Heart left ventricle (tissue), 16 donors: Measurements from ENCODE around the gene FGF14. TPM values are rescaled to one million over a fixed set of nuclear protein-coding genes. Genes with fewer than 3 reads are reported as not detected.

ENCODE experiments used
- ATAC-seq, 4 donors: fragments of 200-7000 bp; cut with Tn5 transposase; one replicate each; pipeline ENCODE4 v1.9.1; 2020 to 2022; ENCODE audit warnings: moderate library complexity in 4 of 4, mild to moderate bottlenecking in 3 of 4, moderate number of reproducible peaks in 1 of 4
- DNase-seq, 5 donors: peaks; one replicate each; pipeline ENCODE4 v3.0.0-alpha.2; 2020
- H3K27ac ChIP-seq, 12 donors: fragments of 200-600 bp; sonication (generic) in 4 of 12; one replicate each; pipeline versions ENCODE4 v1.5.0 to v1.8.0; 2016 to 2022; ENCODE audit warnings: mild to moderate bottlenecking in 2 of 12
- H3K27me3 ChIP-seq, 9 donors: fragments of 200-600 bp; sonication (generic) in 2 of 9; one replicate each; pipeline versions ENCODE4 v1.5.1 to v1.8.0; 2016 to 2022; ENCODE audit warnings: mild to moderate bottlenecking in 3 of 9
- H3K36me3 ChIP-seq, 9 donors: fragments of 200-600 bp; sonication (generic) in 2 of 9; one replicate each; pipeline versions ENCODE4 v1.5.0 to v1.8.0; 2018 to 2022; ENCODE audit warnings: mild to moderate bottlenecking in 2 of 9
- H3K4me1 ChIP-seq, 12 donors: fragments of 200-600 bp; sonication (generic) in 4 of 12; one replicate each; pipeline versions ENCODE4 v1.5.0 to v1.8.0; 2016 to 2022; ENCODE audit warnings: mild to moderate bottlenecking in 3 of 12
- H3K4me3 ChIP-seq, 12 donors: fragments of 200-600 bp; sonication (generic) in 4 of 12; one replicate each; pipeline versions ENCODE4 v1.5.0 to v1.8.0; 2017 to 2022; ENCODE audit warnings: mild to moderate bottlenecking in 9 of 12, moderate library complexity in 4 of 12
- H3K9me3 ChIP-seq, 12 donors: fragments of 200-600 bp; sonication (generic) in 4 of 12; one replicate each; pipeline versions ENCODE4 v1.5.0 to v1.8.0; 2016 to 2022; ENCODE audit warnings: mild to moderate bottlenecking in 1 of 12
- POLR2A ChIP-seq, 2 donors: fragments of 450-650 bp; IDR thresholded peaks; one replicate each; pipeline ENCODE4 v1.6.1; 2017; ENCODE audit warnings: antibody characterized with exemption in 2 of 2, mild to moderate bottlenecking in 2 of 2, moderate library complexity in 2 of 2
- WGBS, 4 donors: extraction: QIAGEN DNeasy Blood & Tissue Kit in 2 of 4; methylation state at CpG; one replicate each; pipeline versions ENCODE4 v1.1.5 to v1.1.7; 2013 to 2018; 5-methylcytosine and 5-hydroxymethylcytosine counted together
- intact Hi-C, 10 donors: fragments of 100-400 bp; cut with DNase I; formaldehyde crosslinking; loops; one replicate each; pipeline versions ENCODE4 v1.11.1 to v1.14.2; 2022
- polyA plus RNA-seq, 2 donors: library from polyadenylated mRNA; stranded (reverse); fragments of 200-250 nt; gene quantifications; one replicate each; pipeline ENCODE4 v1.2.3, GENCODE V29; 2013
- total RNA-seq, 9 donors: library from RNA; depleted of rRNA in 2 of 9; stranded (reverse); fragments of >200 nt in 2 of 9; fragmentation: NEBNext Ultra II Directional in 3 of 9; extraction: Animal tissue kit (Norgen Biotek cat#: 25700) in 3 of 9; gene quantifications; one replicate each; pipeline versions ENCODE4 v1.1.0 to v1.2.4, GENCODE V29; 2016 to 2023
- TF ChIP-seq, protein P1 (sequence below), 12 donors: fragments of 200-600 bp; sonication (generic) in 4 of 12; IDR thresholded peaks; one replicate each; pipeline versions ENCODE4 v1.5.0 to v1.8.0; 2018 to 2022; ENCODE audit warnings: antibody characterized with exemption in 12 of 12, mild to moderate bottlenecking in 5 of 12
- donor health status: ischemic (EF 13 %, LVEDD 7.1; RV severe dilation, severe dysfunction).
- donor health status: healthy with polysubstance abuse.
- donor health status: DM: no; HTN: yes; CAD: no.
- donor health status: DM: no; HTN: no; CAD: no.
- donor health status: ischemic (EF 25% LVEDD 6.9; RV normal size, moderate dysfunction).
- donor health status: ischemic (EF 25% LVEDD 5.7; RV mildly dilated, moderate dysfunction).
- donor health status: healthy.
- donor health status: DM: yes; HTN: yes; CAD: no.
- donor health status: ischemic (EF 35%, LVEDD 5.7; RV mildly dilated, moderate dysfunction).
- donor health status: nonischemic (EF 11% LVEDD 7.7; RV severe dilation, severe dysfunction).
- donor health status: DM: yes; HTN: yes; CAD: no.
- donor health status: PGD.
- donor health status: ischemic (EF 29% LVEDD 5.4; RV normal size, mild dysfunction).
- donor health status: nonischemic (EF 23%, LVEDD 6.1; RV moderate dilation, normal function).

FGF14 gene
- total and polyA plus RNA-seq, 11 donors: 0.14 to 6.3 (median 3.9) TPM

DNA sequence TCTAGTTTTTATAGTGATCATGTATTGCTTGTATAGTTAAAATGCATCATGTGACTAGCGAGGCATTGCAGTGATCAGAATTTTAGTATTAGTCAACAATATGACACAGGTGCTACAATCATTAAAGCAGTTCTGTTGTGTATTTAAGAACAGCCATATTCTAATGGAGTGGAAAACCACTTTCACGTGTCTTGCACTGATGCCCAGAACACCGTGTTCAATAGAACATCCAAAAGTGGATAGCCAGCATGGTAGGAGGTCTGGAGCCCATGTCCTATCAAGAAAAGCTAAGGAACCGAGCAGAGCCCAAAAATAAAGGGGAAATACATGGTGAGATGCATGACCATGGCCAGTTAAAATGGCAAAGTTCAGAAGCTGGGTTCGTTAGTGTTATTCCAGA lies 55.1 kb downstream of the FGF14 start:
- Histone ChIP-seq H3K27me3 (no peaks in the 10 kb centered on the region), H3K27ac (no peak overlapping the region), H3K9me3 (no peaks in the 10 kb centered on the region), H3K4me1 (no peaks in the 10 kb centered on the region), H3K36me3 (no peaks in the 10 kb centered on the region), H3K4me3 (no peak overlapping the region)
- ATAC-seq (no peak), DNase-seq (no peak)
- intact Hi-C loops: no loop called here
- 82 to 89% (median 83%) methylated on average over 5 of the region's 5 CpGs for WGBS, 4 donors
- no peak for TF ChIP-seq POLR2A (IDR thresholded peaks at IDR 0.05)
- TF ChIP-seq, protein P1, sequence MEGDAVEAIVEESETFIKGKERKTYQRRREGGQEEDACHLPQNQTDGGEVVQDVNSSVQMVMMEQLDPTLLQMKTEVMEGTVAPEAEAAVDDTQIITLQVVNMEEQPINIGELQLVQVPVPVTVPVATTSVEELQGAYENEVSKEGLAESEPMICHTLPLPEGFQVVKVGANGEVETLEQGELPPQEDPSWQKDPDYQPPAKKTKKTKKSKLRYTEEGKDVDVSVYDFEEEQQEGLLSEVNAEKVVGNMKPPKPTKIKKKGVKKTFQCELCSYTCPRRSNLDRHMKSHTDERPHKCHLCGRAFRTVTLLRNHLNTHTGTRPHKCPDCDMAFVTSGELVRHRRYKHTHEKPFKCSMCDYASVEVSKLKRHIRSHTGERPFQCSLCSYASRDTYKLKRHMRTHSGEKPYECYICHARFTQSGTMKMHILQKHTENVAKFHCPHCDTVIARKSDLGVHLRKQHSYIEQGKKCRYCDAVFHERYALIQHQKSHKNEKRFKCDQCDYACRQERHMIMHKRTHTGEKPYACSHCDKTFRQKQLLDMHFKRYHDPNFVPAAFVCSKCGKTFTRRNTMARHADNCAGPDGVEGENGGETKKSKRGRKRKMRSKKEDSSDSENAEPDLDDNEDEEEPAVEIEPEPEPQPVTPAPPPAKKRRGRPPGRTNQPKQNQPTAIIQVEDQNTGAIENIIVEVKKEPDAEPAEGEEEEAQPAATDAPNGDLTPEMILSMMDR (IDR thresholded peaks at IDR 0.05): no peak

DNA sequence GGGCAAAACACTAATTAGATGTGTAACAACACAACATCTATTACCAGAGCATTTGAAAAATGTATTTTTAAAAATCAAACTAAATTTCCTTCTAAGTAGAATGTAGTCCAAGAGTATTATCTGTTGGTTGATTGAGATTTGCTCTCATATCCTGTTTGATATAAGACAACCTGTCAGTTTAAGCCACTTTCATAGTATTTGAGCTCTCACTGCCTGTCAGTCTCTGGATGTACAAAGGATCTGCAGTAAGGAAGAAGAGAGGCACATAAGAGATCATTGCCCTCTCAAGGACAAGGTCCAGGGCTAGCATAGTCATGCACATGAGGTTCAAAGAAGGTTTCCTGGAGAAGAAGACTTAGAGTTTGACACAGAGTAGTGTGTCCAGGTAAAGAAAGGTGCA lies 57.4 kb downstream of the FGF14 start:
- H3K36me3 ChIP-seq: no peaks in the 10 kb centered on the region
- H3K4me3 ChIP-seq: no peak overlapping the region
- H3K9me3 ChIP-seq: no peaks in the 10 kb centered on the region
- ATAC-seq: no peak
- TF ChIP-seq POLR2A (IDR thresholded peaks at IDR 0.05): no peak
- TF ChIP-seq, protein P1 (IDR thresholded peaks at IDR 0.05): no peak
- no peaks in the 10 kb centered on the region for H3K4me1 ChIP-seq
- intact Hi-C loops: no loop called here
- H3K27ac ChIP-seq: no peak overlapping the region
- DNase-seq: no peak
- no peaks in the 10 kb centered on the region for H3K27me3 ChIP-seq

DNA sequence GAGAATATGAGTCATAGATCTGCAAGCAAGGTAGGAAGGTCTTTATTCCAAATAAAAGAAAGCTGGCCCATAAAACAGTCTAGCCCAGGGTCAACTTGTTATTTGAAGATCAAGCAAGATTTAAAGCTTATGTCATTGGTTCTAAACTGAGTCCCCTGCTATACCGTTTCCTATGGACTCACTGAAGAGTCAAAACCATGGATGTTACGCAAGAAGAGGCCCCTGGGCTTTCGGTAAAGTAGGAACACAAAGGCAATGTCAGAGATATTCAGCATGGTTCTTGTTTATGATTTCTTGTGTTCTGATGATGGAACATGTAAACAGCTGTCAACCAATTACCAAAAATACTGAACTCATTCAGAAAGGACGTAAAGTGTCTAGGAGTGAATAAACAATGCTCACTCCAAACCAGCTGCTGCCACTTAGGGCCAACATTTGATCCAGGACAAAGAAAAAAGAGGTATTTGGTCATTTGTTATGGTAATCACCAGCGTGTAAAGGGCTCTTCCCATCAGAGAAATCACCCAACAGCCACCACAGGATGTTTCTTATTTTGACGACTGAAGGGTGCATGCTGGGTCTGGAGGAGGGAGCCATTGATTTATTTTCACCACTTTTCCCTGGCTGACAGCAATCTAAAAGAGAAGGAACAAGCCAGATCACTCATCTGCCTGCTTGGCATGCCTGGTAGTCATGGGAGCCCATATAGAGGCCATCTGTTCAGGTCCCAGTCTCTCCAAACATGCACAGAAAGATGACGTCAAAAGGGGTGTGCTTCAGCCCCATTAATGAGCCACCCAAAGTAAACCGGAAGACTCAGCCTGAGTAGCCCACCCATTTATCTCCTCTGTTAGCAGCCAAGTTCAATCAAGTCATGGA lies 68.3 kb downstream of the FGF14 start:
- Histone ChIP-seq H3K9me3 (no peaks in the 10 kb centered on the region), H3K4me1 (no peaks in the 10 kb centered on the region), H3K27ac (no peak overlapping the region), H3K4me3 (no peak overlapping the region), H3K36me3 (no peaks in the 10 kb centered on the region), H3K27me3 (peaks cover 0 to 8% (median 0%) of the 10 kb centered on the region in 9 donors)
- intact Hi-C loops: no loop called here
- no peak for TF ChIP-seq POLR2A (IDR thresholded peaks at IDR 0.05)
- TF ChIP-seq, protein P1 (IDR thresholded peaks at IDR 0.05): no peak
- ATAC-seq: no peak
- 71 to 78% (median 75%) methylated on average over 8 of the region's 8 CpGs for WGBS, 4 donors
- DNase-seq: no peak

DNA sequence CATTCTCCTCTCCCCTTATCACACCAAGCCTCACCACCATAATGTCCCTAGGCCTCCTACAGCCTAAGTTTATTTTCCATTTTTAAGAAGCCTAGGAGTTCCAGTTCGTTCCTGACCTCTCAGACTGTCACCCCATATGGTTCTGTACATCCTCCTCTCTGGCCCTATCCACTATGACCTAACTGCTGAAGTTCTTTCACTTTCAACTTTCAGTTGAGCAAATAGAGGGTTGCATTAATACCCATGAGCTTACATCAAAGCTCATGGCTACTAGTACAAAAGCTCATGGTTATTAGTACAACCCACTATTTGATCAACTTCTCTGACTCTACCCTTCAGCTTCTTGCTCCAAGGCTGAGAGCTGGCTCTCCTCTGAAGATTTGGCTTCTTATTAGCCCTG lies 72.9 kb downstream of the FGF14 start:
- 45 to 67% (median 58%) methylated on average over 1 of the region's 1 CpG for WGBS, 4 donors
- Histone ChIP-seq H3K4me3 (no peak overlapping the region), H3K4me1 (no peaks in the 10 kb centered on the region), H3K36me3 (no peaks in the 10 kb centered on the region), H3K27me3 (no peaks in the 10 kb centered on the region), H3K27ac (no peak overlapping the region), H3K9me3 (no peaks in the 10 kb centered on the region)
- TF ChIP-seq, protein P1 (IDR thresholded peaks at IDR 0.05): no peak
- no peak for TF ChIP-seq POLR2A (IDR thresholded peaks at IDR 0.05)
- intact Hi-C loops: no loop called here
- no peak for ATAC-seq
- no peak for DNase-seq
